Liver (tissue), 9 donors: Measurements from ENCODE around the gene ADGRV1. TPM values are rescaled to one million over a fixed set of nuclear protein-coding genes. Genes with fewer than 3 reads are reported as not detected.
A peak's percentile ranks its signal among the peaks of the same experiment; 100 is the strongest.

Source experiments
- DNase-seq: peaks from one replicate; pipeline ENCODE4 v3.0.0-alpha.2; 2017; ENCODE audit warnings: low spot score
- H3K27ac ChIP-seq, 2 donors: one replicate each; pipeline ENCODE4 v1.7.0; 2013; ENCODE audit warnings: inconsistent platforms in 2 of 2, low read length in 2 of 2, control low read depth in 1 of 2, low read depth in 1 of 2, mild to moderate bottlenecking in 1 of 2
- H3K27me3 ChIP-seq, 4 donors: one replicate each; pipeline versions ENCODE4 v1.6.1 to v1.7.0; 2013; ENCODE audit warnings: low read length in 3 of 4, inconsistent platforms in 1 of 4, mild to moderate bottlenecking in 1 of 4, moderate library complexity in 1 of 4; ENCODE audit not compliant: control insufficient read depth in 4 of 4, insufficient read depth in 4 of 4
- H3K36me3 ChIP-seq, 4 donors: one replicate each; pipeline versions ENCODE4 v1.6.1 to v1.7.0; 2013; ENCODE audit warnings: low read length in 3 of 4, mild to moderate bottlenecking in 3 of 4, low read depth in 1 of 4, moderate library complexity in 1 of 4; ENCODE audit not compliant: control insufficient read depth in 4 of 4, insufficient read depth in 3 of 4
- H3K4me1 ChIP-seq, 4 donors: one replicate each; pipeline versions ENCODE4 v1.6.1 to v1.7.0; 2013; ENCODE audit warnings: low read length in 3 of 4, mild to moderate bottlenecking in 3 of 4, moderate library complexity in 1 of 4; ENCODE audit not compliant: control insufficient read depth in 4 of 4, insufficient read depth in 4 of 4
- H3K4me3 ChIP-seq, 3 donors: one replicate each; pipeline versions ENCODE4 v1.6.1 to v1.7.0; 2013; ENCODE audit warnings: low read length in 3 of 3, control low read depth in 1 of 3, low read depth in 1 of 3, mild to moderate bottlenecking in 1 of 3
- H3K9ac ChIP-seq, 2 donors: one replicate each; pipeline ENCODE4 v1.7.0; 2013; ENCODE audit warnings: low read length in 2 of 2, mild to moderate bottlenecking in 2 of 2, moderate library complexity in 2 of 2, control low read depth in 1 of 2, low read depth in 1 of 2
- H3K9me3 ChIP-seq, 4 donors: one replicate each; pipeline versions ENCODE4 v1.6.1 to v1.7.0; 2013; ENCODE audit warnings: low read length in 3 of 4; ENCODE audit not compliant: control insufficient read depth in 4 of 4
- CTCF ChIP-seq: fragments of 150-350 bp; IDR thresholded peaks from 2 replicates; pipeline ENCODE4 v1.5.1; 2017; ENCODE audit warnings: improper control_type of control experiment, low read depth, low read length; ENCODE audit not compliant: missing input control
- FOXA1 ChIP-seq: IDR thresholded peaks from 2 replicates; pipeline ENCODE4 v1.6.1; 2016; ENCODE audit warnings: antibody characterized with exemption
- GABPA ChIP-seq, 2 donors: IDR thresholded peaks in 1 of 2; conservative IDR thresholded peaks in 1 of 2; 2 replicates each; pipeline ENCODE4 v1.6.1; 2016; ENCODE audit warnings: antibody characterized with exemption in 2 of 2, mild to moderate bottlenecking in 1 of 2, moderate library complexity in 1 of 2
- JUND ChIP-seq, 2 donors: IDR thresholded peaks; 2 replicates each; pipeline ENCODE4 v1.6.1; 2016; ENCODE audit warnings: antibody characterized with exemption in 2 of 2
- MAX ChIP-seq: IDR thresholded peaks from 2 replicates; pipeline ENCODE4 v1.6.1; 2016; ENCODE audit warnings: antibody characterized with exemption
- NR2F2 ChIP-seq: IDR thresholded peaks from 2 replicates; pipeline ENCODE4 v1.6.1; 2016; ENCODE audit warnings: antibody characterized with exemption
- RAD21 ChIP-seq, 2 donors: IDR thresholded peaks; 2 replicates each; pipeline ENCODE4 v1.6.1; 2016; ENCODE audit warnings: antibody characterized with exemption in 2 of 2, mild to moderate bottlenecking in 2 of 2
- REST ChIP-seq: IDR thresholded peaks from 2 replicates; pipeline ENCODE4 v1.6.1; 2016; ENCODE audit warnings: antibody characterized with exemption, mild to moderate bottlenecking
- ZBTB33 ChIP-seq: IDR thresholded peaks from 2 replicates; pipeline ENCODE4 v1.6.1; 2016; ENCODE audit warnings: antibody characterized with exemption
- whole genome bisulfite sequencing: extraction: QIAGEN DNeasy Blood & Tissue Kit; methylation state at CpG from one replicate; pipeline ENCODE4 v1.1.7; 2013; 5-methylcytosine and 5-hydroxymethylcytosine counted together
- polyA plus RNA-seq, 2 donors: library from polyadenylated mRNA; stranded (reverse) in 1 of 2; unstranded in 1 of 2; fragments of 200-250 nt in 1 of 2; fragments of >200 nt in 1 of 2; fragmentation: Nextera tagmentation in 1 of 2; extraction: Ambion mirVana in 1 of 2; gene quantifications; one replicate each; pipeline versions ENCODE4 v1.2.1 to v1.2.3, GENCODE V29; 2013 to 2015
- total RNA-seq, 2 donors: library from RNA; depleted of rRNA; stranded (reverse); fragments of >200 nt; gene quantifications; one replicate each; pipeline ENCODE4 v1.2.3, GENCODE V29; 2014
- donor health status: healthy.
- donor health status: healthy.
- donor health status: healthy.
- donor health status: healthy.
- donor health status: healthy.

The ADGRV1 gene
- total and polyA plus RNA-seq, 4 donors: 5.1 to 15.5 (median 9.6) TPM

GRCh38 chr5:90703932-90704331 lies 145.3 kb downstream of the ADGRV1 start (continued):
- no peak for TF ChIP-seq REST

GRCh38 chr5:90707698-90708097 lies 149.1 kb downstream of the ADGRV1 start:
- Histone ChIP-seq H3K4me3 (no peak overlapping the region), H3K9ac (no peak overlapping the region), H3K27me3 (peaks cover 0 to 4% (median 0%) of the 10 kb centered on the region in 4 donors), H3K4me1 (no peaks in the 10 kb centered on the region), H3K9me3 (no peaks in the 10 kb centered on the region), H3K36me3 (no peaks in the 10 kb centered on the region), H3K27ac (no peak overlapping the region)
- TF ChIP-seq ZBTB33 (no peak), NR2F2 (no peak), FOXA1 (no peak), GABPA (IDR thresholded peaks at IDR 0.05 in 1 of 2, conservative IDR thresholded peaks at IDR 0.05 in 1 of 2) (no peak), MAX (no peak)
- DNase-seq: no peak
- WGBS: 94% methylated on average over 1 of the region's 1 CpG

- DNase-seq: peak; percentile 35
- TF ChIP-seq RAD21 (IDR thresholded peaks at IDR 0.05) (peak; percentile 71 to 83), FOXA1 (no peak), CTCF (peak; percentile 62), JUND (IDR thresholded peaks at IDR 0.05) (no peak), REST (peak; percentile 32)
- Histone ChIP-seq H3K9ac (no peak overlapping the region), H3K36me3 (no peaks in the 10 kb centered on the region), H3K9me3 (no peaks in the 10 kb centered on the region), H3K27ac (no peak overlapping the region), H3K4me1 (no peaks in the 10 kb centered on the region), H3K4me3 (no peak overlapping the region), H3K27me3 (no peaks in the 10 kb centered on the region)
- WGBS: 94% methylated on average over 1 of the region's 1 CpG
Observed at GRCh38 chr5:90709323-90710155, 150.9 kb downstream of the ADGRV1 start.
